ENCODE results near the gene CNOT3.
A peak's percentile ranks its signal among the peaks of the same experiment; 100 is the strongest.

GRCh38 chr19:54189735-54190502 is 52.4 kb downstream of the CNOT3 start:
- TF ChIP-seq POLR2A (IDR thresholded peaks at IDR 0.05) (peak in 1 of 2 donors; percentile 71), CTCF (IDR thresholded peaks at IDR 0.05) (no peak)
